NCI-H2196 (cell line): ENCODE measurements around the gene FBP1.

Source experiments
- DNase-seq: peaks from one replicate; lab custom pipeline; 2025; ENCODE audit not compliant: unreplicated experiment; lab: John Stamatoyannopoulos, UW

FBP1 gene

GRCh38 chr9:94639061-94639998, at the start of gene FBP1:
Gene FBP1, minus strand, starts transcription at chr9:94639518. Its CDS starts 208 bp downstream, at chr9:94639310.
- DNase-seq: no peak

GRCh38 chr9:94687451-94687850, 48.1 kb upstream of the FBP1 start:
- peak; percentile 47 for DNase-seq

DNA sequence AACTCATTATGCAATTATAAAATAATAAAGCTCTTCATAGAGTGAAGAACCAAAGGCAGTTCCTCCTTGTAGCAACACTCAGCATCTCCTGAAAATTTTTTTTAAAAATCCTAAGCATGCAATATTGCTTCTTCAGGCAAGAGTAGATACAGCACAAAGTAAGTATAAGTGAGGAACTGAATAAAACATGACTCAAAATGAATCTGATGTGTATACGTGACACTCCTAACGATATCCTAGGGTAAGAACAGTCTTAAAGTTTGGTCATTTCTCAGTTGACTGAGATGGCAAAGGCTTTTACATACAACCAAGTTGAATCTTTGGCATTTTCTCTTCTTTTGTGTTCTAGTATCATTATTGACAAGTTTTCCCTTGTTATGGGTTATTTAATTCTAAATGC, 46.0 kb upstream of the FBP1 start:
- no peak for DNase-seq

- DNase-seq: peak; percentile 80
These were observed 42.2 kb upstream of the FBP1 start for GRCh38 chr9:94681508-94681907.

- no peak for DNase-seq
These were observed 41.3 kb upstream of the FBP1 start for GRCh38 chr9:94680621-94681020.

GRCh38 chr9:94680020-94680419, 40.7 kb upstream of the FBP1 start:
- no peak for DNase-seq

DNA sequence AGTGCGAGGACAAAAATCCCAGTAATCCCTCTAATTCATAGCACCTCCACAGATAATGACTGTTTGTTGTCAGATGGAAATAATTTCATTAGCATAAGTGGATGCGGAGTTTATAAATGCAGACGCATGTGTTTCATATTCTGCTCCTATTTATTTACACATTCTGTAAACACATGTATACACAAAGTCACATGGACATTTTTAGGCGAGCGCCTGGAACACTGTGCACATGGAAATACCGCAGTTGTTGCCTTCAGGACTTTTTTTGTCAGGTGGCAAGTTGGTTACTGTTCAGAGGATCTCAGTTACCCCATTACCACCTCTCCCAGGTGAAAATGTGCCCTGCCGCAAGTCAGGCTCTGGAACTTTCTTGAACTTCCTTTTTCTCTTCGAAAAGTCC, 40.3 kb upstream of the FBP1 start:
- no peak for DNase-seq

GRCh38 chr9:94677929-94678328, 38.6 kb upstream of the FBP1 start:
- no peak for DNase-seq

DNA sequence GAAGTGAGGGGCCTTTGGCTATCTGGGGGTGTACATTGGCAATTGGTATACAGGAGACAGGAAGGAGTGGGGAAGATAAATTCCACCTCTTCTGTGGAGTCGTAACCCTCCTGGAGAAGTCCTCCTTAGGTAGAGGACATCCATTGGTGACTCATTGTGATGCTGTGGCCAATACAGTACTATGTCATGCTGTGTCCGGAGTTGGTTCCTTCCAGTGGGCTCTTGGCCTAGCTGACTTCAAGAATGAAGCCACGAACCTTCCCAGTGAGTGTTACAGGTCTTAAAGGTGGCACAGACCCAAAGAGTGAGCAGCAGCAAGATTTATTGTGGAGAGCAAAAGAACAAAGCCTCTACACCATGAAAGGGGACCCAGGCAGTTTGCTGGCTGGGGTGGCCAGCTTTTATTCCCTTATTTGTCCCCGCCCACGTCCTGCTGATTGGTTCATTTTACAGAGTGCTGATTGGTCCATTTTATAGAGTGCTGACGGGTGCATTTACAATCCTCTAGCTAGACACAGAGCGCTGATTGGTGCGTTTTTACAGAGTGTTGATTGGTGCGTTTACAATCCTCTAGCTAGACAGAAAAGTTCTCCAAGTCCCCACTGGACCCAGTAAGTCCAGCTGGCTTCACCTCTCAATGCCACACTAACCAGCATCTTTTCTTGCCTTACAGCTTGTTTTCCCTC, 37.3 kb upstream of the FBP1 start:
- DNase-seq: no peak

DNA sequence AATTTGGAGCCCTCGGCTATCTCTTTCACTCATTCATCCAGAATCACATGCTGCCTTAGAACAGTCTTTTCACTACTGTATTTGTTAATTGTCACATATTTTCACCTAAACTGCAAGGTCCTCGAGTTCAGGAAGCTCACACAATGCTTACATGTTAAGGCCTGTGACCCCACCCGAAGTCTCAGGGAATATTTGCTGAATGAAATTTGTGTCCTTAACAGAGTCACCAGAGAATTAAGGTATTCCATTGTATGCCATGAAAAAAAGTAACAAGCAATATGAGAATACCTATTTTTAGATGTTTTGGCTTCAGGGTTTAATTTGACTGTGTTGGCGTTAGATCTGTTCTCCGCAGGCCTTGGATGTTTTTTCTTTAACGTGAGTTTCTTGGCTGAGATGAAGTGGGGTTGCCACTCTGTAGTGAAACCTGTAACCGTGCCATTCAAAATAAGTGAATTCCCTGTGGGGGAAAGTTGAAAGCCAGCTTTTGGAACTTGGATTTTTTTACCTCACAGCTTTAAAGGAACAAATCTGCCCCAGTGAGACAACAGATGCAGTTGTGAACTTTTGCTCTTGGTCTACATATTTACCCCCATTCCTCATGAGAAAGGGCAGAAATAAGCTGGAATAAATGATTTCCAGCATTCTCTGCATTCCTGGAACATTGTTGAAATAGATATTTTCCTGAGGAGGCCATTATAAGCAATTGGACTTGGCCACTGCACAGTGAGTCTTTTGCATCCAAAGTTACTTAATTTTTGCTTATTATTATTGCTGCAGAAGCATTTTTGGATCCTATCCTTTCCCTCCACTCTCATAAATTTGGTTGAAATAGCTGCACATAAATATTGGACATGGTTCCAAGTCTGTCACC, 35.9 kb upstream of the FBP1 start:
- no peak for DNase-seq

- no peak for DNase-seq
These were observed 33.6 kb upstream of the FBP1 start for GRCh38 chr9:94672811-94673487.

DNA sequence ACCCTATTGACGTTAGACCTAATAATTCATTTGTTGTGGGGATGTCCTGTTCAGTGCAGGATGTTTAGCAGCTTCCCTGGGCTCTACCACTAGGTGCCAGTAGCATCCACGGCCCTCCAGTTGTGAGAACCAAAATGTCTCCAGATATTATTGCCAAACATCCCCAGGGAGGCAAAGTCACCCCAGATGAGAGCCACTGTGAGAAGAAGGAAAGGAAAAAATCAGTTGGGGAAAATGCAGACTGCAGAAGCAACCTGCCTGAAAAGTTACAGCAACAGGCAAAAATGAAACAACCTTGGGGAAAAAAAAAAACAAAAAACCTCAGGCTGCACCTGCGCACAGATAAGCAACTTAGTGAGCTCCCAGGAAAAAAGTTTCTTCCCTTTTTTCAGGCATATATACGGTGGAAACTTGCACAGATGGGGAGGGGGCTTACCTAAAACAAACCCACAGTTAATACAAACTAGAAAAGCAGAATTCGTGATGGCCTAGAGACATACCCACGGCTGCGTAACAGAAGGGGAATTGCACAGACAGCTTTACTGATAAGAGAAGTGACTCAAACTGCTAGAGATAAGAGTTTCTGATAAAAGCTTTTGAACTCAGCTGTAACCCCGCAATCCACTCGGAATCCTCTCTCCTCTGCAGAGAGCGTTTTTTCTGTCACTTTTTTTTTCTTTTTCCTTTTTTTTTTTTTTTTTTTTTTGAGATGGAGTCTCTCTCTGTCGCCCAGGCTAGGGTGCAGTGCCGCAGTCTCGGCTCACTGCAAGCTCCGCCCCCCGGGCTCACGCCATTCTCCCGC, 29.8 kb upstream of the FBP1 start:
- peak; percentile 59 for DNase-seq

DNA sequence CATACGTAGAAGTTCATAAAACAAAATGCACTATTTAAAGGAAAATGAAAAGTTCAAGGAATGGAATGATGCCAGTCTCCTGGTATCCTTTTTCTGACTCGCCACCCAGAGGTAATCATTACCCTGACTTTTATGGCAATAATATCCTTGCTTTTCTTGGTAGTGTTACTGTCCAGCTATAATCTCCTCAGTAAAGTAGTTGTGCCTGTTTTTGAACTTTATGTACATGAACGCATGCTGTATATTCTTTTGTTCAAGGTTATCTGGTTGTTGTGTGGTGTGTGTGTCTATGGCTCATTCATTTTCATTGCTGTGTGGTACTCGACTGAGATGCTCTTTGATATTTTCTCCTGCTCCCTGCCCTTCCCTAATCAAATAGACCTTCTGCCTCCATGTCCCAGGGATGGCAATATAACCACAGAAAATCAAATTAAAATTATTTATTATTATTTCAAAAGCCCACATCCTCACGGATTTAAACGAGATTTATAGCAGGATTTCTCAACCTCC, 29.2 kb upstream of the FBP1 start:
- DNase-seq: no peak

- no peak for DNase-seq
These were observed 27.2 kb upstream of the FBP1 start for GRCh38 chr9:94666364-94667099.

DNA sequence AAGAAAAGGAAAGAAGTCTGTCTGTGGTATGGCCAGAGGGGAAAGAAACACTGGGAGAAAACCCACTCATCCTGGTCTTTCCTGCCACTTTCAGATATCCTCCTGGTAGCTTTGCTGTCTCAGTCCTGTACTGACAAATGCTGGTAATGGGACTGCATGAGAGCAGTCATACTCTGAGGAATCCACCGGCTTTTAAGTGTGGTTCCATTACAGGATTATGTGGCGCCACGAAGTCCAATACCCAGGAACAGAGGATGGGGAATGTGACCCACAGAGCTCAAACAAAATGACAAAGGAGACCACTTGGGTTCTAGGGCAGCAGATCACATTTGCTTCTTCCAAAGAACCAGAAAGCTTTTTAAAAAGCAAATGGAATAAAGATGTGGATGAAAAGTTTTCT, 26.3 kb upstream of the FBP1 start:
- DNase-seq: no peak

DNA sequence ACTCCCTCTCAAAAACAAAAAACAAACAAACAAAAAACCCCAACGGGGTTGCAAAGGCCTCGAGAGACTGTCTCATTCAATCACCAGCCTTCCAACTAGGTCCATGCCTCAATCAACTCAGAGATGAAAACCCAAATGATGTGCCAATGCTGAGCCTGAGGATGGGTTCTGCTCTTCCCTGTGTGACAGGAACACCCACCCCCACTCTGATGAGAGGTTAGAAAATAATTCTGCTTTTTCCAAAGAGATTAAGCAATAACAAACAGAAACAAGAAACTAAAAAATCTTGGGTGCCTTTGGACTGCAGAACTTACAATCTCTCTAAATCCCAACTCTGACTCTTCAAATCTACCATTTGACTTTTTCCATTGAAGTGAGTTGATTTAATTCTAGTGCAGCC, 25.5 kb upstream of the FBP1 start:
- DNase-seq: no peak

- no peak for DNase-seq
These were observed 24.3 kb upstream of the FBP1 start for GRCh38 chr9:94663640-94664039.

- DNase-seq: no peak
These were observed 23.8 kb upstream of the FBP1 start for GRCh38 chr9:94663140-94663539.
